ENCODE results near the gene LMF1.

The LMF1 gene

GRCh38 chr16:881219-882097 lies 89.3 kb downstream of the LMF1 start:
- no peak for DNase-seq (ENCODE audit: low read depth in 2 of 2)

GRCh38 chr16:880471-881171 lies 90.2 kb downstream of the LMF1 start:
- DNase-seq (ENCODE audit: low read depth in 2 of 2) = no peak

GRCh38 chr16:879986-880385 lies 90.8 kb downstream of the LMF1 start:
- no peak for DNase-seq (ENCODE audit: low read depth in 2 of 2)

GRCh38 chr16:879461-879861 lies 91.3 kb downstream of the LMF1 start:
- DNase-seq (ENCODE audit: low read depth in 2 of 2) = no peak

- DNase-seq (ENCODE audit: low read depth in 2 of 2) = no peak
These were observed 91.9 kb downstream of the LMF1 start for GRCh38 chr16:878886-879285.

GRCh38 chr16:878072-878784 lies 92.6 kb downstream of the LMF1 start:
- peak; percentile 10 to 19 for DNase-seq (ENCODE audit: low read depth in 2 of 2)

GRCh38 chr16:877242-878071 lies 93.3 kb downstream of the LMF1 start:
- no peak for DNase-seq (ENCODE audit: low read depth in 2 of 2)

- DNase-seq (ENCODE audit: low read depth in 2 of 2) = no peak
These were observed 94.1 kb downstream of the LMF1 start for GRCh38 chr16:876523-877241.

- DNase-seq (ENCODE audit: low read depth in 2 of 2) = no peak
These were observed 94.8 kb downstream of the LMF1 start for GRCh38 chr16:876041-876335.

GRCh38 chr16:875182-876040 lies 95.4 kb downstream of the LMF1 start:
- no peak for DNase-seq (ENCODE audit: low read depth in 2 of 2)

- no peak for DNase-seq (ENCODE audit: low read depth in 2 of 2)
These were observed 96.2 kb downstream of the LMF1 start for GRCh38 chr16:874366-875181.

- no peak for DNase-seq (ENCODE audit: low read depth in 2 of 2)
These were observed 96.9 kb downstream of the LMF1 start for GRCh38 chr16:873889-874288.

- DNase-seq (ENCODE audit: low read depth in 2 of 2) = no peak
These were observed 97.5 kb downstream of the LMF1 start for GRCh38 chr16:873243-873661.

- no peak for DNase-seq (ENCODE audit: low read depth in 2 of 2)
These were observed 98.1 kb downstream of the LMF1 start for GRCh38 chr16:872436-873242.

GRCh38 chr16:871562-872345 lies 99.0 kb downstream of the LMF1 start:
- no peak for DNase-seq (ENCODE audit: low read depth in 2 of 2)

- no peak for DNase-seq (ENCODE audit: low read depth in 2 of 2)
These were observed 99.8 kb downstream of the LMF1 start for GRCh38 chr16:870856-871561.

Data from stimulated activated CD4-positive, alpha-beta T cell treated with anti-CD3 and anti-CD28 coated beads, Interleukin-15, amount 100 ng/mL, for 48 hours (primary cell).